Inflammatory macrophage treated with lipopolysaccharide for 1 hour (primary cell): Measurements from ENCODE around the gene LCP1.

Source experiments
- DNase-seq, 2 donors: peaks; one replicate each; pipeline ENCODE4 v3.0.0-alpha.2; 2020 to 2022

Gene LCP1

DNA sequence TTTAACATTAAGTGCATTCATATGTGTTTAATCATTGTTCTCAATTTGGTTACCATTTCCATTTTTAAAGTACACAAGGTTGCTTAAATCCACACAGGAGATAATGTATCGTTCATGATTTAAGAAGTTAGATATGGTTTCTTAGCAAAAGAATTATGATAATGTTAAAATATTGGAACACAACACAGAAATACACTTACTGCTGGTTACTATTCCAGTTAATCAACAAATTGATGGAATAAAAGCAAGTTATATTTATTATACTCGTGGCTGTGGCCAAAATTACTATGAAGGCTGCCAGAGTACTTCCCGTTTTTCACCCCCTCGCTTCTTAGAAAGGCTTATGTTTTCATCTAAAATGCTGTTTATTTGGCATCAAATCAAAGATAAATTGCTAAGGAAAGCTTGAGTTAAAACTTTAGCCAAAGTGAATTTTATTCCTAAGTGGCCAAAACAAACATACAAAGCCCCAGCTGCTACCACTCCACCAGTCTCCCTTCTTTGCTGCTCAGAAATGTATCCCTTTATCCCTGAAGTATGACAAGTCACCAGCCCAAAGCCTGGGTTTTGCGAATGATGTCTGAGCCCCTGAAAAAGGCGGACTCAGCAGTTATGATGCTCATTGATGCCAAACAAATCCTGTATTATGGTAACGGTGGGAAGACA lies 27.7 kb downstream of the LCP1 start:
- DNase-seq, result no peak

DNA sequence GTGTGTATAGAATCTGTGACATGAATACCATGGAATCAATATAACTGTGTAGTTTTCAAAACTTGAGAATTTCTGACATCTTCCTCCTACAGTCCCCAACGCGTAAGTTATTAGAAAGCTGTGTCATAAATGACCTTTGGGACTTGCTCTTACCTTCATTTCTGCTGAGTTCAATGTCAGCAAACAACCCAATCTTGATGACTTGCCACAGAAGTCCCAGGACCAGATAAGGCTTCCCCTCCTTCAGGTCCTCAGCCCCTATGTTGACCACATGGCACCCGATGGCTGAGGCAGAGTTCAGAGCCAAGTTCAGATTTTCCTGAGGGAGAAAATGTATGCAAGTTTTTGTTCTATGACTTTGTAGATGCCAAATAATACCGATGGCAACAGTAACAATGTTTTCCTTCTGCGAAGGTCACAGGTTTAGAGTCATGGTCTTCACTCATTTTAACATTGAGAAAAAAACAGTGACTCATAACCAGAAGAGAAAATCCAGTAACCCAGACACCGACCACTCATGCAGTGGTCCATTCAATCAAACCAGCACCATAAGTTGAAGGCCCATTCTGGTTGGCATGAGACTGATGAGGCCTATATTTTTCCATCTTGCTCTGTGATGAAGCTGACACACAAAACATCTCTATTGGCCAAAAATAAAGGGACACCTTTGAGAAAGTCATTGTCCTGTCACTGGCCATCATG lies 29.2 kb downstream of the LCP1 start:
- DNase-seq, result no peak

- DNase-seq, result no peak
These were observed 31.8 kb downstream of the LCP1 start for GRCh38 chr13:46150134-46150693.

DNA sequence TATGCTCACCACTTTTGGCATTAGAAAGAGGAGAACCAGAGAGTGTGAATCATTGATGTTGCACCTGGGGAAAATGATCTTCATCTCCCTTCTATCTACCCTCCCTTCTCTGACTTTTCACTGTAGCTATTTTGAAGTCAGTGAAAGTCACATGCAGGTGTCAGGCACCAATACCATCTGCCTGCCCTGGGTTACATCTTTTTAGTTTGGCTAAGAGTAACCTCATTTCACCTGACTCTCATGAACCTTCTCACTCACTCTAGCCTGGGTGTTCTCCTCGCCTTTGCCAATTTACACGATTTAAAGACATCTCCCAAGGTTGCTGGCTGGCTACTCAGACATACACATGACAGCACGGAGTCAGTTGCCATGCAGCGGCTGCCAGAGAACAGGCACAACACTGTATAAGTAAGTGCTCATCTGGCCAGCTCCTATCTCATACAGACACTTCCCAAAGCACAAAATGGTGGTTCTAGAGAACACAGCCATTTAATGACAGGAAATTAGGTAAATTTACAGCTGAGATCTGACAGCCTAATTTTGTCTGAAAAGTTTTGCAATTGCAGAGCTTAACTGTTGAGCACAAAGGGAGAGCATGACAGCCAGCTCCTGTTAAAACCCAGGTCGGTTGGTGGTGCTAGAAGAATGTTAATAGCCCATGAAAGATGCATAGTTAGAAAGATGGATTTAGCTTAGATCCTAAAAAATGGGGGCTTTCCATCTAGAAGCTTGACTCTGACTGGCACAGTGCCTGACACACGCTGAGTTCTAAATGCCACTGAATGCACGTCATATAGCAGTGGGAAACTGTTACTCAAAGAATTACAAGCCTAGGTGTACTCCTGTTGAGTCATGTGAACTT lies 32.5 kb downstream of the LCP1 start:
- DNase-seq, result no peak

DNA sequence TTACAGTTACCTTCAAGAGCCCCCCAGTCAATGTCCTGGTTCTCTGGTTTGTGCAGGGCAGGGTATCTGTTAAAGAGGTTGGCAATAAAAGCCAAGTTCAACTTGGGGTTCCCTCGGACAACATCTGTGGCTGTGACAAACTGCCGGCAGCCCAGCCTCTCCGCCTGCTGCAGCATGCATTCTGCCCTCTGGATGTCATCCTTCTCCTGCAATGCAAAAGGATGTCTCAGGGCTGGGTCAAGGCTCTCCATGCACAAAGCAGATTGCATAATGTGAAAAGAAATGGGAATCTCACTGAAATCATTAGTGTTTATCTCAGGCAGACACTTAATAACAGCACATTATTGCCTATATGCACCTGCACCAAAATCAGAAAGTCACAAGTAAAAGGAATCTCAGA lies 35.1 kb downstream of the LCP1 start:
- no peak for DNase-seq

- no peak for DNase-seq
These were observed 36.0 kb downstream of the LCP1 start for GRCh38 chr13:46145950-46146349.

DNA sequence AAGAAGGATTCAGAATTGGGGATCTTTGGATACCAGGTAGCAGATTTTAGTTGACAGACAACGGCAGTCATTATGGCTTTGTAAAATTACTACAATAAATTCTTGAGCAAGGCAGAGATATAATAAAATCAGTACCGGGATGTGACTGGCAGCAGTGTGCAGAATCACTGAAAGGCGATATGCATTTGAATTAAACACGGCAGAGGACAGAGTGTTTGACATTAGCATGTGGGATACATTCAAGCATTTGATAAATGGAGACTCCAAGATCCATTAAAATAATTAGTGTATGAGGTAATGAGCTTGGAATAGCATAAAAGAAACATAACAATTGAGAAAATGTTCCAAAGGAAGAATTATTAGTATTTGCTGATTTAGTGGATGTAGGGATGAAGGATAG lies 36.8 kb downstream of the LCP1 start:
- DNase-seq, result no peak

- DNase-seq, result no peak
These were observed 38.7 kb downstream of the LCP1 start for GRCh38 chr13:46143184-46143701.

DNA sequence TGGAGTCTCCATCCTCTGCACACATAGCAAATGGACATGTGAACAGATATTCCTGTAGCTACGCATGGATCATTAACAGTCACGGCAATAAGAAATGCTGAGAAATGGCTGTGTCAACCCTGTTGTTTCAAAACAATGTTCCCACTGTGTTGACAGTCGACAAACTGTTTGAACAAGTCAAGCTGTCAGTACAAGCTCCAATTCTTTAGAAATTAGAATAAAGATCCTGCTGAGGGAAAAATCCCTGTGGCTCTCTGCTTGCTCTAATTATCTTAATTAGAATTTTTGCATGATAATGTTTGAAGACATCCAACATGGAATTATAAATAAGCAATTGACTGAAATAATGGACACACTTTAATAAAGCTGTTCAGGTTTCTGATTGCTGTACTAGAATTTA lies 39.2 kb downstream of the LCP1 start:
- DNase-seq, result no peak

GRCh38 chr13:46140044-46140443 lies 41.9 kb downstream of the LCP1 start:
- DNase-seq, result no peak

DNA sequence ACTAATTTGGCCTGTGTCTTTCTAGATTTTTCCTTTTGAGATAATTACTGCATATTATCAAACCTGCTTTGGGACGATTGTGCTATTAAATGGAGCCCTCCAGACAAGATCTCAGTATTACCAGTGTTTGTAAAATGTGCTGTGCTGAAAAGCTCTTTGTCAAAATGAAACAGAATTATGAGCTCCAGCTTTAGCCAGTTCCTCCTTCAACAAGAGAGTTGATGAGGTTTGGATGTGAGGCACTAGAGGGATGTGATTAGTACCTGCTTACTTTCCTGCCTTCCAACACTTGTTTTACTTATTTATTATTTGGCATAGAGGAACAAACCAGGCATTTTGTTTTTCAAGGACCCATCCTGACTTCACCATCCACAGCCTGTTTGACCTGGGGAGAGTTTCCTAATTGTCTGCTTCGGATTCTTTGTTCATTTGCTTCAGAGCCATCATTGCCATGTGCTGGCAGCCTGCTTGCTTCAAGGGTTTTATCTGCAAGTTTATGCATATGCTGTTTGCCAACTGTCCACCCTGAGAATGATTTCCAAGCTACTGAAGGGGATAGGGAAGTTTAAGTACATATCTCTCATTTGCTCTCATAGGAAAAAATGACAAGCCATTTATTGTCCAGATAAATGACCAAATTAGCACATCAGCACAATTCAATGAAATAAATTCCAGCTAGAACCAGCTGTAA lies 44.2 kb downstream of the LCP1 start:
- no peak for DNase-seq

GRCh38 chr13:46136688-46137087 lies 45.3 kb downstream of the LCP1 start:
- DNase-seq, result no peak

DNA sequence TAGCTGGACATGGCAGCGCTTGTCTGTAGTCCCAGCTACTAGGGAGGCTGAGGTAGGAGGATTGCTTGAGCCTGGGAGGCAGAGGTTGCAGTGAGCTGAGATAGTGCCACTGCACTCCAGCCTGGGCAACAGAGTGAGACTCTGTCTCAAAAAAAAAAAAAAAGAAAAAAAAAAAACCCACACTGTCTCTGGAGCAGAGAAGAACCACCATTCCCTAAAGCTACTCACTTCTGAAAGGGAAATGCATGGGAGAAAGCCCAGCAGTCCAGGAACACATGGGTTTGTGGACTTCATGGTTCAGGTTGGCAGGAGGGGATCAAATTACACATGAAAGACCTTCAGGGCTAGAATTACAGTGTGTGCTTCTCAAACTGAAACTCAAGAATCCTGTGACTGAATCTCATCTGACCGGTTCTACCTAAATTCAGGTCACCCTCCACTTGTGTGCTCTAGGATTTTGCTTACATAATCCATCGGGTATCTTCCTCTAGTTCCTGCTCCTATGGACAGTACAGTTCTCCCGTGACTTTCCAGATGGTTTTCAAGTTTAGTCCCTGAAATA lies 46.9 kb downstream of the LCP1 start:
- no peak for DNase-seq

DNA sequence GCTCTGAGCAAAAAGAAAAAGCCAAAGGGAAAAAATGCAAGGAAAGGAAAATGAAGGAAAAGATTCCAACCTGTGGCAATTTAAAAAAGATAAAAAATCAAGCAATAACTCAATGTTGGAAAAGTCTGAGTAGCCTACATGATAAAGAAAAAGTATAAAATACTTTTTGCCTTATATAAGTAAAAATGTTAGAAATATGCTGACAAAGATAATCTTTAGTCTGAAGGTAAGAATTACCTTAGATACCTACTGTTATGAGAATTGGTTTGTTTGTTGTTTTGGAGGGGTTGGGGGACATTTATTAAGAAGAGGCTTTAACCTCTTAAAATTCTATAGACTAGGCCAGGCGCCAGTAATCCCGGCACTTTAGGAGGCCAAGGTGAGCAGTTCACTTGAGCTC lies 47.5 kb downstream of the LCP1 start:
- DNase-seq, result no peak

DNA sequence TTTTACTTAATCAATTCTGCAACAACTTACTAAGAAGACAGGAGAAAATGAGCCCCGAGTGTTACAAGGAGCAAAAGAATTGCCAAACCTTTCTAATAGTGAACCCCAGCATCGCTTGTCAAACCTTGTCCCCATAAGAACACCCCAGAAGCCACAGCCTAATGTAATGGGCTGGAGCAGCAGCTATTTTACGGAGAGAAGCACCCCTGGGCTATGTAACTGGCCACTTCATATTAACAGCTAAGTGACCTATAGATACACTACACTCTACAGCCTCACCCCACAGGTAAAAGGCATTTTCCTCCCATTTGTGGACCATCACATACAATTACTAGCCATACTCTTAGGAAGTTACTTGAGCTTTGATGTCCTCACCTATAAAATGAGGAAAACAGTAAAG lies 49.9 kb downstream of the LCP1 start:
- no peak for DNase-seq

DNA sequence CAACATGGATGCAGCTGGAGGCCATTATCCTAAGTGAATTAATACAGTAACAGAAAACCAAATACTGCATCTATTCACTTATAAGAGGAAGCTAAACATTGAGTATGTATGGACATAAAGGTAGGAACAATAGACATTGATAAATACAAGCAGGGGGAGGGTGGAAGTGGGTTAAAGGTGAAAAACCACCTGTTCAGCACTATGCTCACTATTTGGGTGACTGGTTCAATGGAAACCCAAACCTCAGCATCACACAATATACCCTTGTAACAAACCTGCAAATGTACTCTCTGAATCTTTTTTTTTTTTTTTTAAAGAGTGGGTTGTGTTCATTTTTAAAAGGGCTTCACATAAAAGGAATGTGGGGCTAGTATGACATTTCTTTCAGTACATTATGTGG lies 50.3 kb downstream of the LCP1 start:
- no peak for DNase-seq

GRCh38 chr13:46129955-46130618 lies 51.9 kb downstream of the LCP1 start:
- no peak for DNase-seq

DNA sequence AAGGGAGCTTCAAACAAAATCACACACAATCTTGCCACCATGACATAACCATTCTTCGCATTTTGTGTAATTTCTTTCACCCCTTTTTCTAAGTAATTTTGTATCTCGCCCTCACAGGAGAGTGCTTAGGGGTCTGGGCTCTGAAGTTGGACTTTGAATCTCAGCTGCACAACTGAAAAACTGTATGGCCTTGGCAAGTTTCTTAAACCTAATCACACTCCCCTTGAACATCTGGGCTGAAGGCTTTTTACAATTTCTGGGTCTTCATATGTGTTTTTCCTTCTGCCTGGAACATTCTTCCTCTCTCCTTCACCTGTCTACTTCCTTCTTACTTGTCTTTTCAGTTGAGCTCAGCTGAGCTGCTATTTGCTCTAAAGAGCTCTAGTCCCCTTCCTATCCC lies 52.9 kb downstream of the LCP1 start:
- DNase-seq, result no peak

DNA sequence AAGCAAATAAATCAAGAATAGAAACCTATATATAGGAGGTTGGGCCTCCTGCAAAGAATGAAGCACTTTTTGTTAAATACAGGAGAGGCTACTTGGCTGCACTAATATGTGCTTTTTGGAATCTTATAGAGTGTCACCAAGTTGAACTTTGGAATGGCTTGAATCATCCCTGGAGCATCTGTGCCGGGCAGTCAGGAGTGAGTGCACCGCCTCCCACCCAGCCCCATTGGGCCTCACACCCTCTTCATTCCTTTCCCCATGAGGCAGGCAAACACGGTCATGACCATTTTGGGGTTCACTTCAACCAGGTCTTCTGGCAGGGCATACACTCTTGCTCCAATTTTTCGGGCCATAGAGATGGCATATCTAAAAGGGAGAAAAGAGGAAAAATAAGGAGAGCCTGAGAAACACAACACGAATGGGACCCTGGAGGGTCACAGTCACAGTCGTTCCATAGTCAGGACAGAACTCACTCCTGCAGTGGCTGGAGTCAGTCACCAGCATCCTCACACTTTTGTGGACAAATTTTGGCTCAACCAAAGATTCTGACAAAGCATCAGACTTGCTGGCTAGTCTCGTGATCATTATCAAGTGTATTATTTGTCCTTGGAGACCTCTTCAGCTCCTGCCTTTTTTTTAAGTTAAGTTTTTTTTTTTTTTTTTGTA lies 54.5 kb downstream of the LCP1 start:
- no peak for DNase-seq

DNA sequence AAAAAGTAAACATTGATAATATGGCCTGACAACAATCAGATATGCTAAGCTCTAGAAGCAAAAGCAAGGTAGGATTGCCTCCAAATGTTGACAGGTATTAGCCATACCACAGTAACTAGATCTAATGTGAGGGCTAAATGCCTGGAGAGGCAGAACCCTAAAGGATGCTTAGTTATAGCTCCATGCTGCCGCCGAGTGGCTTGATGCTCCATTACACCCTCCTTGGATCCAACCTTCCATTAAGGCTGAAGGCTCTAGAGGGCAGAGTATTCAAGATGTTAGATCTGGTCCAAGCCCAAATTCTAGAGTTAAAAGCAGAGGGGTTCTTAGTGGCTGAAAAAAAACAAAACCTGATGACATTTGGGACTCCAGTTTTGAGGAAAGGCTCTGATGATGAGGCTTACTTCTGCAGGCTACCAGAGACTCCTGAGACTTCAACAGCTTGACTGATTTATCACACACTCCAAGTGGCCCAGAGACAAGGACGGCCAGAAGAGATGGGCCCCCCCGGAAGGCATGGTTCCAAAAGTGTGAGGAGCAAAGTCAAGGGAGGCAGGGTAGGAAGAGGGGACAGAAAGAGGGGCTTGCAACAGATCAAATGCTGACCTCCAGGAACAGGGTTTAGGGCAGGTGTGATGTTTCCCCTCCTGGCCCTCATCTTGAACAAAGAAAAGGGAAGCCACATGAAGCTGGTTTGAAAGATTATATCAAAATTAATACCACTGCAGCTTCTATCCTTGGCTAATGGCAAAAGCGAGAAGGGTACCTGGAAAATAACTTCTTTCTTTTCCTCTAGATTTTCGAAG lies 55.2 kb downstream of the LCP1 start:
- peak in 1 of 2 donors; percentile 83 for DNase-seq
